Thoracic aorta (tissue), 2 donors: ENCODE results near the gene LIFR. TPM values are rescaled to one million over a fixed set of nuclear protein-coding genes. Genes with fewer than 3 reads are reported as not detected.

Experiments
- ATAC-seq: fragments of 150-250 bp; one replicate; pipeline ENCODE4 v1.8.0; 2017; ENCODE audit warnings: low read depth; ENCODE audit not compliant: insufficient number of reproducible peaks, low FRiP score
- DNase-seq: peaks from one replicate; pipeline ENCODE4 v3.0.0-alpha.2; 2020; ENCODE audit warnings: low spot score
- H3K27ac ChIP-seq, 2 donors: fragments of 200-600 bp; sonication (generic); 1 replicate in 1 of 2; 2 replicates in 1 of 2; pipeline ENCODE4 v1.5.1; 2016; ENCODE audit warnings: mild to moderate bottlenecking in 2 of 2, moderate library complexity in 2 of 2
- H3K27me3 ChIP-seq: fragments of 200-600 bp; sonication (generic); replicated peaks from 2 replicates; pipeline ENCODE4 v1.6.0; 2016; ENCODE audit warnings: mild to moderate bottlenecking; ENCODE audit not compliant: insufficient read depth
- H3K36me3 ChIP-seq: fragments of 200-600 bp; sonication (generic); one replicate; pipeline ENCODE4 v1.5.1; 2016
- H3K4me1 ChIP-seq, 2 donors: fragments of 200-600 bp; sonication (generic); 1 replicate in 1 of 2; 2 replicates in 1 of 2; pipeline versions ENCODE4 v1.5.1 to v1.6.0; 2016; ENCODE audit warnings: low read depth in 2 of 2, mild to moderate bottlenecking in 1 of 2; ENCODE audit not compliant: control insufficient read depth in 1 of 2
- H3K4me3 ChIP-seq: fragments of 200-600 bp; sonication (generic); 2 replicates; pipeline ENCODE4 v1.5.1; 2016; ENCODE audit warnings: mild to moderate bottlenecking
- H3K9me3 ChIP-seq: fragments of 200-600 bp; sonication (generic); 2 replicates; pipeline ENCODE4 v1.5.1; 2016
- total RNA-seq, 2 donors: library from RNA; depleted of rRNA; stranded (reverse); fragments of >200 nt; gene quantifications; one replicate each; pipeline versions ENCODE4 v1.1.0 to v1.2.3, GENCODE V29; 2016
- TF ChIP-seq, protein P1 (sequence below): fragments of 200-600 bp; sonication (generic); IDR thresholded peaks from one replicate; pipeline ENCODE4 v1.5.1; 2019; ENCODE audit warnings: antibody characterized with exemption

LIFR gene
- total RNA-seq, 2 donors from 2014 or later, result 61.1 to 110 TPM

DNA sequence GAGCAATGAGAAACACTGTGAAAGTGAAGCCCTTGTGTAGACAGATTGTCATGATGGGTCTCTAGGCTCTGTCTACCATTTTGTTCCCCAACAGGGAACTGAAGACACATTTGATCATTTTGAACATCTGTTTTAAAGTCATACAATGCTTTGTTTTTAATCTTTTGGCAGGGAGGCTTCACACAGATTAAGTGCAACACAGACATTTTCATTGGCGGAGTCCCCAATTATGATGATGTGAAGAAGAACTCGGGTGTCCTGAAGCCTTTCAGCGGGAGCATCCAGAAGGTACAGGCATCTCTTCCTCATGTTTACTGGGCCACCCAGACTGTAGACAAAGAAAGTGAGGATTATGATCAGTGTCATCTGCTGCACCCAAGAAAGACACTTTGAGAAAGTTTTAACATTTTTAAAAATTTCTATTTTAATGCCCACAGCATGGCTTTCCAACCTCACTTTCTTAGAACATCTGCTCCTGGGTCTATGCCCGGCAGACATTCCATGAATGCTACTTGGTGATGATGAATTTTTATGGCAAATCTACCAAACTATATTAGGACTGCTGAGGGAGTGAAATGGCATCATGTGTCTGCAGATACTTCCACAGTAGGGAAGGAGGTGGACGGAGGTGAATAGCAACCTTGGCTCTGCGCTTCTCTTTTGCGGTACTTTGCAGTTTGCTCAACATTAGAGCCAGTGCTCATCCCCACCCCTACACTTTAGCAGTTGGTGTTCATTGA lies 121.3 kb downstream of the LIFR start:
- H3K4me3 ChIP-seq, result no peak overlapping the region
- ATAC-seq, result peak; percentile 22
- no peak for DNase-seq
- TF ChIP-seq, protein P1, sequence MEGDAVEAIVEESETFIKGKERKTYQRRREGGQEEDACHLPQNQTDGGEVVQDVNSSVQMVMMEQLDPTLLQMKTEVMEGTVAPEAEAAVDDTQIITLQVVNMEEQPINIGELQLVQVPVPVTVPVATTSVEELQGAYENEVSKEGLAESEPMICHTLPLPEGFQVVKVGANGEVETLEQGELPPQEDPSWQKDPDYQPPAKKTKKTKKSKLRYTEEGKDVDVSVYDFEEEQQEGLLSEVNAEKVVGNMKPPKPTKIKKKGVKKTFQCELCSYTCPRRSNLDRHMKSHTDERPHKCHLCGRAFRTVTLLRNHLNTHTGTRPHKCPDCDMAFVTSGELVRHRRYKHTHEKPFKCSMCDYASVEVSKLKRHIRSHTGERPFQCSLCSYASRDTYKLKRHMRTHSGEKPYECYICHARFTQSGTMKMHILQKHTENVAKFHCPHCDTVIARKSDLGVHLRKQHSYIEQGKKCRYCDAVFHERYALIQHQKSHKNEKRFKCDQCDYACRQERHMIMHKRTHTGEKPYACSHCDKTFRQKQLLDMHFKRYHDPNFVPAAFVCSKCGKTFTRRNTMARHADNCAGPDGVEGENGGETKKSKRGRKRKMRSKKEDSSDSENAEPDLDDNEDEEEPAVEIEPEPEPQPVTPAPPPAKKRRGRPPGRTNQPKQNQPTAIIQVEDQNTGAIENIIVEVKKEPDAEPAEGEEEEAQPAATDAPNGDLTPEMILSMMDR, result no peak
- no peaks in the 10 kb centered on the region for H3K27me3 ChIP-seq
- H3K36me3 ChIP-seq, result no peaks in the 10 kb centered on the region
- H3K4me1 ChIP-seq, result peaks cover 10 to 24% of the 10 kb centered on the region in 2 donors
- H3K27ac ChIP-seq, result peak overlapping the region in 1 of 2 donors; percentile 52
- H3K9me3 ChIP-seq, result no peaks in the 10 kb centered on the region

DNA sequence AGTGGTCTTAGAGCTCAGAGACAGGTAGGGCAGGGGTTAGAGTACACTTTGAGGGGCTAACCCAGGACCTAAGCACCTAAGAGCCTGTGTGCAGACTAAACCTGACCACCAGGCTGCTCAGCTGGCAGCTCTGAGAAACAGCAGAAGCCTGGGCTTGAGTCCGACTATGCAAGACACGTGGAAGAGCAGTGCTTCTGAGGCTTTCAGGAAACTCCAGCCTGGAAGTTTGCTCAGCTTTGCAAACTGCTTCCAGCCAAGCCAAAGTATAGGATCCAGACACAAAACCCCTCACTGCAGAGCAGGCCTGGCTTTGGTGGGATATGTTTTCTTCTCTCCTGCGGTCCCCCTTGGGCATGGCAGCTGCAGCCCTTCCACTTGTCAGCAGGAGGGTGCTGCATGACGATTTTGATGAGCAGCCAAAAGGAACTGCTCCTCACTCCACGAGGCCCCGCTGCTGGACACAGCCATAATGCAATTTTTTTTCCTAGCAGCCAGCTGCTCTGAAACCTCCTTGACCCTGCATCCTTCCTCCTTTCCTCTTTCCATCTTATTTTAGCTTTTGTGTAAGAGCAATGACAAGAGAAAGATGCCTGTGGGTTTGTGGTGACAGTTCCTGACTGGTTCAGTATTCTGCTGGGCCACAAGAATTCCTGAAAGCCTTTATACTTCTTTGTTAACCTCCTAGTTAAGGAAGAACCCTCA lies 123.1 kb downstream of the LIFR start:
- Histone ChIP-seq H3K9me3 (no peaks in the 10 kb centered on the region), H3K27me3 (no peaks in the 10 kb centered on the region), H3K4me3 (no peak overlapping the region), H3K4me1 (peaks cover 10 to 24% of the 10 kb centered on the region in 2 donors), H3K27ac (peak overlapping the region in 1 of 2 donors; percentile 15), H3K36me3 (no peaks in the 10 kb centered on the region)
- peak; percentile 6 for ATAC-seq
- DNase-seq, result no peak
- TF ChIP-seq, protein P1, result no peak

DNA sequence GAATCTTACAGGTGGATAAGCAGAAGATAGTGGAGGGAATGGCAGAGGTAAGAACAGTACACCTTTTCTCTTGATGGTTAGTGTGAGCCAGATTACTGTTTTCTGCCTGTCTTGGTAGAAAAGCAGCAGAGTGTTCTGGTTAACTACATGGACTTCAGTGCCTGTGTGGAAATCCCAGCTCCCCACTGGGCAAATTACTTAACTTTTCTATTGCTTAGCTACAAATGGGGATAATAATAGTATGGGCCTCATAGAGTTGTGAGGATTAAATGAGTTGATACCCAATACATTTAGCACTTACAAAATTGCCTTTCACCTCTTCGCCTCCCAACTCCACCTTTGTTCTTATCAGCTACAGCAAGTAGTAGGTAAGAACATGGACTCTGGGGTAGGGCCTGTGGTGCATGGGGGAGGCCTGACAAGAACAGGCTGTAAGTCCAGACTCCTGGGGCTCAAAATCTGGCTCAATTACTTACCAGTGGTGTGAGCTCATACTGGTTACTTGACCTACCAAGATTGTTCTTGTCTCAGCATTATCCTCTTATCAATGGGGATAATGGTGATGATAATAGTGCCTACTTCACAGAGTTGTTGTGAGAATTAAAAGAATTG lies 125.1 kb downstream of the LIFR start:
- no peak overlapping the region for H3K4me3 ChIP-seq
- no peaks in the 10 kb centered on the region for H3K27me3 ChIP-seq
- no peak for ATAC-seq
- TF ChIP-seq, protein P1, result no peak
- no peak overlapping the region for H3K27ac ChIP-seq
- DNase-seq, result no peak
- no peaks in the 10 kb centered on the region for H3K36me3 ChIP-seq
- H3K4me1 ChIP-seq, result peaks cover 7 to 24% of the 10 kb centered on the region in 2 donors
- H3K9me3 ChIP-seq, result no peaks in the 10 kb centered on the region

DNA sequence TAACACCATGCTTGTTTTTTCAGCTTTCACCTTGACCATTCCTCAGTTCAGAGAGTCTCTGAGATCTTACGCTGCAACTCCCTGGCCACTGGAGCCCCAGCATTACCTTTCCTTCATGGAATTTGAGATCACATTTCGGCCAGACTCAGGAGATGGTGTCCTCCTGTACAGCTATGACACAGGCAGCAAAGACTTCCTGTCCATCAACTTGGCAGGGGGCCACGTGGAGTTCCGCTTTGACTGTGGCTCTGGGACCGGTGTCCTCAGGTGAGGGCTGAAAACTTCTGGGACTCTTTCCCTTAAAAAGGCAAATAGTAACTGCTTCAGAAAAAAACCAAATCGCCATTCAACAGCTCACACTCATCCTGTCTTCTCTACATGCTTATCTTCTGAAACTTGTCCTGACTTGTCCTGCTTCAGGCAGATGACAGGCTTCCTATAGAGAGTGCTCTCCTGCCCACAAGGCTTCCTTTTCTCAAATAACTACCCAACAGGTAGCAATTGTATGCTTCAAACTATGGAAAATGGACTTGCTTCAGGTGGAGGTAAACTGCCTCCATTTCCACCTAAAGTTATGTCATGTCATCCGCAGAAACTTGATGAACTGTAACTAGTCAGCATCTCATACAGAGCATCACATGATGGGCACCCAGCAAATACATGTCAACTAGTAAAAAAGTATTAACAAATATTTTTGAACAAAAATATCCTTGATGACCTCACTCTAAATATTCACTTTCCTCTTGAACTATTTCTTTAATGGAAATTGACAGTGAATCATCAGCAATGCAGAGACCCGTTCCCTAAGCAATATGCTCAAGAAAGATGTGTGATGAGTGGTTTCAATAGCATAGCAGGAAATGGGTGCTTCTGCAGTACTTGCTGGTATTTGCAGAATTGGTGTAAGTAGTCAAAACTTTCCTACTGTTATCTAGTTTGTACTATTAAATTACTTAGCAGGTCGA lies 129.2 kb downstream of the LIFR start:
- DNase-seq (no peak), ATAC-seq (peak; percentile 34)
- Histone ChIP-seq H3K36me3 (no peaks in the 10 kb centered on the region), H3K9me3 (no peaks in the 10 kb centered on the region), H3K4me3 (no peak overlapping the region), H3K27me3 (no peaks in the 10 kb centered on the region), H3K27ac (no peak overlapping the region), H3K4me1 (no peaks in the 10 kb centered on the region)
- TF ChIP-seq, protein P1, result no peak
